Skeletal muscle tissue (tissue), 4 donors: ENCODE results near the gene CMIP. TPM values are rescaled to one million over a fixed set of nuclear protein-coding genes. Genes with fewer than 3 reads are reported as not detected.
"Not testable (repeated sequence)": the region's sequence is repeated elsewhere in the genome, so short reads cannot be mapped to it uniquely, and the experiment has no call there.

Source experiments
- H3K27ac ChIP-seq: one replicate; pipeline ENCODE4 v1.7.0; 2013; ENCODE audit warnings: mild to moderate bottlenecking, low read depth, low read length, inconsistent platforms
- H3K27me3 ChIP-seq, 3 donors: one replicate each; pipeline ENCODE4 v1.7.0; 2013; ENCODE audit warnings: low read length in 3 of 3; ENCODE audit not compliant: control insufficient read depth in 3 of 3, insufficient read depth in 3 of 3
- H3K36me3 ChIP-seq, 3 donors: one replicate each; pipeline ENCODE4 v1.7.0; 2013; ENCODE audit warnings: low read length in 3 of 3; ENCODE audit not compliant: control insufficient read depth in 3 of 3, insufficient read depth in 3 of 3
- H3K4me1 ChIP-seq, 3 donors: one replicate each; pipeline ENCODE4 v1.7.0; 2013; ENCODE audit warnings: low read length in 3 of 3, mild to moderate bottlenecking in 3 of 3; ENCODE audit not compliant: control insufficient read depth in 3 of 3, insufficient read depth in 3 of 3
- H3K4me3 ChIP-seq, 3 donors: one replicate each; pipeline ENCODE4 v1.7.0; 2013; ENCODE audit warnings: low read length in 3 of 3
- H3K9ac ChIP-seq, 3 donors: one replicate each; pipeline ENCODE4 v1.7.0; 2013; ENCODE audit warnings: low read length in 3 of 3, mild to moderate bottlenecking in 3 of 3, moderate library complexity in 2 of 3, low read depth in 1 of 3
- H3K9me3 ChIP-seq, 3 donors: one replicate each; pipeline ENCODE4 v1.7.0; 2013; ENCODE audit warnings: low read length in 3 of 3; ENCODE audit not compliant: control insufficient read depth in 3 of 3
- total RNA-seq: library from RNA; depleted of rRNA; stranded (reverse); fragments of >200 nt; gene quantifications from one replicate; pipeline ENCODE4 v1.2.3, GENCODE V29; 2014
- donor health status: Osteomylitis.

The CMIP gene
- total RNA-seq, 1 donor from 2014 or later, result 6.8 TPM

- Histone ChIP-seq H3K4me1 (peaks cover 6 to 11% (median 9%) of the 10 kb centered on the region in 3 donors), H3K27me3 (peaks cover 11 to 18% (median 12%) of the 10 kb centered on the region in 3 donors)
- not testable (repeated sequence) for H3K36me3 ChIP-seq, H3K27ac ChIP-seq, H3K4me3 ChIP-seq, H3K9me3 ChIP-seq, H3K9ac ChIP-seq
Measured at GRCh38 chr16:81405002-81405401, 39.6 kb upstream of the CMIP start.

- H3K27ac ChIP-seq, result no peak overlapping the region
- H3K9ac ChIP-seq, result no peak overlapping the region
- peaks cover 6 to 11% (median 9%) of the 10 kb centered on the region in 3 donors for H3K4me1 ChIP-seq
- H3K27me3 ChIP-seq, result peaks cover 11 to 18% (median 14%) of the 10 kb centered on the region in 3 donors
- H3K9me3 ChIP-seq, result no peaks in the 10 kb centered on the region
- H3K36me3 ChIP-seq, result no peaks in the 10 kb centered on the region
- H3K4me3 ChIP-seq, result no peak overlapping the region
Measured at GRCh38 chr16:81405702-81406113, 38.9 kb upstream of the CMIP start.

GRCh38 chr16:81408409-81408950 is 36.1 kb upstream of the CMIP start:
- Histone ChIP-seq H3K4me1 (peaks cover 6% of the 10 kb centered on the region in 3 donors), H3K36me3 (no peaks in the 10 kb centered on the region)

GRCh38 chr16:81409016-81409556 is 35.5 kb upstream of the CMIP start:
- Histone ChIP-seq H3K4me3 (no peak overlapping the region), H3K9me3 (no peaks in the 10 kb centered on the region), H3K9ac (no peak overlapping the region), H3K27me3 (peaks cover 9 to 16% (median 11%) of the 10 kb centered on the region in 3 donors), H3K4me1 (peaks cover 0 to under 1% (median under 1%) of the 10 kb centered on the region in 3 donors), H3K36me3 (no peaks in the 10 kb centered on the region), H3K27ac (no peak overlapping the region)

More at GRCh38 chr16:81408409-81408950, 36.1 kb upstream of the CMIP start:
- H3K27ac ChIP-seq, result no peak overlapping the region
- peaks cover 11 to 14% (median 13%) of the 10 kb centered on the region in 3 donors for H3K27me3 ChIP-seq
- no peak overlapping the region for H3K9ac ChIP-seq
- H3K4me3 ChIP-seq, result no peak overlapping the region
- no peaks in the 10 kb centered on the region for H3K9me3 ChIP-seq

GRCh38 chr16:81410643-81411293 is 33.8 kb upstream of the CMIP start:
- H3K27me3 ChIP-seq, result peaks cover 11 to 19% (median 11%) of the 10 kb centered on the region in 3 donors
- H3K36me3 ChIP-seq, result no peaks in the 10 kb centered on the region
- H3K9me3 ChIP-seq, result no peaks in the 10 kb centered on the region
- H3K9ac ChIP-seq, result no peak overlapping the region
- no peaks in the 10 kb centered on the region for H3K4me1 ChIP-seq
- no peak overlapping the region for H3K27ac ChIP-seq
- no peak overlapping the region for H3K4me3 ChIP-seq

- H3K4me1 ChIP-seq, result no peaks in the 10 kb centered on the region
- no peaks in the 10 kb centered on the region for H3K36me3 ChIP-seq
- no peak overlapping the region for H3K4me3 ChIP-seq
- H3K9ac ChIP-seq, result no peak overlapping the region
- no peak overlapping the region for H3K27ac ChIP-seq
- peaks cover 10 to 21% (median 12%) of the 10 kb centered on the region in 3 donors for H3K27me3 ChIP-seq
- H3K9me3 ChIP-seq, result no peaks in the 10 kb centered on the region
Measured at GRCh38 chr16:81413245-81413990, 31.2 kb upstream of the CMIP start.

- peaks cover 0 to 13% (median 3%) of the 10 kb centered on the region in 3 donors for H3K27me3 ChIP-seq
- no peak overlapping the region for H3K27ac ChIP-seq
- no peak overlapping the region for H3K4me3 ChIP-seq
- no peaks in the 10 kb centered on the region for H3K4me1 ChIP-seq
- no peaks in the 10 kb centered on the region for H3K9me3 ChIP-seq
- no peaks in the 10 kb centered on the region for H3K36me3 ChIP-seq
- no peak overlapping the region for H3K9ac ChIP-seq
Measured at GRCh38 chr16:81415751-81416150, 28.9 kb upstream of the CMIP start.

- no peak overlapping the region for H3K27ac ChIP-seq
- H3K9ac ChIP-seq, result no peak overlapping the region
- no peaks in the 10 kb centered on the region for H3K4me1 ChIP-seq
- H3K36me3 ChIP-seq, result no peaks in the 10 kb centered on the region
- H3K27me3 ChIP-seq, result peaks cover 0 to 11% (median 3%) of the 10 kb centered on the region in 3 donors
- no peaks in the 10 kb centered on the region for H3K9me3 ChIP-seq
- H3K4me3 ChIP-seq, result no peak overlapping the region
Measured at GRCh38 chr16:81416749-81417148, 27.9 kb upstream of the CMIP start.

- H3K9me3 ChIP-seq, result no peaks in the 10 kb centered on the region
- H3K27me3 ChIP-seq, result peaks cover 0 to 11% (median 3%) of the 10 kb centered on the region in 3 donors
- H3K4me1 ChIP-seq, result no peaks in the 10 kb centered on the region
- H3K27ac ChIP-seq, result no peak overlapping the region
- H3K9ac ChIP-seq, result no peak overlapping the region
- H3K4me3 ChIP-seq, result no peak overlapping the region
- no peaks in the 10 kb centered on the region for H3K36me3 ChIP-seq
Measured at GRCh38 chr16:81417210-81417609, 27.4 kb upstream of the CMIP start.

- H3K4me1 ChIP-seq, result no peaks in the 10 kb centered on the region
- H3K4me3 ChIP-seq, result no peak overlapping the region
- H3K9me3 ChIP-seq, result no peaks in the 10 kb centered on the region
- no peak overlapping the region for H3K9ac ChIP-seq
- no peak overlapping the region for H3K27ac ChIP-seq
- H3K27me3 ChIP-seq, result peaks cover 0 to 4% (median 3%) of the 10 kb centered on the region in 3 donors
- no peaks in the 10 kb centered on the region for H3K36me3 ChIP-seq
Measured at GRCh38 chr16:81419806-81420205, 24.8 kb upstream of the CMIP start.
